ENCODE measurements around the gene GUCY2D. TPM values are rescaled to one million over a fixed set of nuclear protein-coding genes. Genes with fewer than 3 reads are reported as not detected.

The GUCY2D gene
- total and polyA plus RNA-seq, 7 donors, result 0.04 TPM; not detected in 6

DNA sequence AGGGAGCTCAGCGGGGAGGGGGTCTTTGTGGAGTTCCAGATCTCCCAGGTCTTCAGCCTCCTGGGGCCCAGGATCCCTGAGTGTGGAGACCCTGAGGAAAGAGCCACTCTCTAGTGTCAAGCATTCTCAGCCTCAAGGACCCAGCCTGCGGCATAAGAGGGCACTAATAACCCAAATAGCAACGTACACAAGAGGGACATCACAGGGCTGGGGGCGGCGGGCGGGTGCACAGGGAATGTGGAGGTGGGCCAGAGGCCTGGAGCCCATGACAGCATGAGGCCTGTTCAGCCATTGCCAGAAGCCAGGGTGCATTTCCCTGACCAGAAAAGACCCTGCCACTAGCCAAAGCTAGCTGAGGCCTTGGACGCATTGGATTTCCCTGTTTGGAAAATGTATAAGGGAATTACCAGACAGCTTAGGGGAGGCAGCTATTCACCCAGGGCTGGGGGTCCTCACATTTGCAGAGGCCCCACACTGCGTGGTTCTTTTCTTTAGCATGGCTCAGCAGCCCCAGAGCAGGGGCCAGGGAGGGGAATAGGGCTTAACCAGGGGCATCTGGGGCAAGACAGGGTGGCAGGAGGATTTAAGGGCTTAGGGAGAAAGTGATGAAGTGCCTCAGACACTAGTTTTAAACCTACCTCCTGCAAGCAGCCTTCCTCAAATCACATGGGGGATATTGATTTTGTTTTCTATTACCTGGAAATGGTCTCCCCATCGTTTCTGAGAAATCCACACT lies 22.9 kb downstream of the GUCY2D start:
- DNase-seq, result peak; percentile 32
- intact Hi-C loops (cut with DNase I), result no loop called here
- Histone ChIP-seq H3K4me1 (no peaks in the 10 kb centered on the region), H3K9me3 (no peaks in the 10 kb centered on the region), H3K36me3 (no peaks in the 10 kb centered on the region), H3K4me3 (no peak overlapping the region), H3K27me3 (peaks cover 0 to 21% (median 0%) of the 10 kb centered on the region in 3 donors), H3K27ac (no peak overlapping the region)
- WGBS, 2 donors, result 85 to 87% methylated on average over 9 of the region's 9 CpGs
- TF ChIP-seq POLR2A (IDR thresholded peaks at IDR 0.05) (no peak), EP300 (IDR thresholded peaks at IDR 0.05) (no peak), POLR2AphosphoS5 (IDR thresholded peaks at IDR 0.05) (no peak)
- TF ChIP-seq, protein P1, sequence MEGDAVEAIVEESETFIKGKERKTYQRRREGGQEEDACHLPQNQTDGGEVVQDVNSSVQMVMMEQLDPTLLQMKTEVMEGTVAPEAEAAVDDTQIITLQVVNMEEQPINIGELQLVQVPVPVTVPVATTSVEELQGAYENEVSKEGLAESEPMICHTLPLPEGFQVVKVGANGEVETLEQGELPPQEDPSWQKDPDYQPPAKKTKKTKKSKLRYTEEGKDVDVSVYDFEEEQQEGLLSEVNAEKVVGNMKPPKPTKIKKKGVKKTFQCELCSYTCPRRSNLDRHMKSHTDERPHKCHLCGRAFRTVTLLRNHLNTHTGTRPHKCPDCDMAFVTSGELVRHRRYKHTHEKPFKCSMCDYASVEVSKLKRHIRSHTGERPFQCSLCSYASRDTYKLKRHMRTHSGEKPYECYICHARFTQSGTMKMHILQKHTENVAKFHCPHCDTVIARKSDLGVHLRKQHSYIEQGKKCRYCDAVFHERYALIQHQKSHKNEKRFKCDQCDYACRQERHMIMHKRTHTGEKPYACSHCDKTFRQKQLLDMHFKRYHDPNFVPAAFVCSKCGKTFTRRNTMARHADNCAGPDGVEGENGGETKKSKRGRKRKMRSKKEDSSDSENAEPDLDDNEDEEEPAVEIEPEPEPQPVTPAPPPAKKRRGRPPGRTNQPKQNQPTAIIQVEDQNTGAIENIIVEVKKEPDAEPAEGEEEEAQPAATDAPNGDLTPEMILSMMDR (IDR thresholded peaks at IDR 0.05), result no peak

DNA sequence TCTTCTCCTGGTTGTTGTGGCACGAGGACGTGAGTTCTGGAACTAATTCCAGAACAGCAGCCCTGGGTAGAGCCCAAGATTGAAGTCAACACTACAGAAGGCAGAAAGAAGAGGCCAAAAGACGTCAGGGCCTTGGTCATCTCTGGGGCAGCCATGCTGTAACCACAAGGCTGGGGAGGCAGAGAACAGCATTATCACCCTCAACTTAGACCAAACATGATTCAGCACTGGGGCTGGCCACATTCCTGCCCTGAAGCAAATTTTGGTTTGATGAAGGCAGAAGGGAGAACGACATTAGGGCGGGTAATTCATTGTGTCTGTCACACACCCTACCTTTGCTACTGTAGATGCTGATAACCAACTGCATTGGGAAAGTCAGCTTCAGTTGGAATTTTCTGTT lies 26.7 kb downstream of the GUCY2D start:
- no peak overlapping the region for H3K27ac ChIP-seq
- H3K36me3 ChIP-seq, result no peaks in the 10 kb centered on the region
- no peak overlapping the region for H3K4me3 ChIP-seq
- H3K27me3 ChIP-seq, result peaks cover 0 to 24% (median 0%) of the 10 kb centered on the region in 3 donors
- no peaks in the 10 kb centered on the region for H3K9me3 ChIP-seq
- TF ChIP-seq, protein P1 (IDR thresholded peaks at IDR 0.05), result no peak
- no peak for TF ChIP-seq POLR2AphosphoS5 (IDR thresholded peaks at IDR 0.05)
- TF ChIP-seq EP300 (IDR thresholded peaks at IDR 0.05), result no peak
- no peak for TF ChIP-seq POLR2A (IDR thresholded peaks at IDR 0.05)
- peak; percentile 10 for DNase-seq
- intact Hi-C loops (cut with DNase I), result no loop called here
- H3K4me1 ChIP-seq, result no peaks in the 10 kb centered on the region
- 80 to 81% methylated on average over 5 of the region's 5 CpGs for WGBS, 2 donors

DNA sequence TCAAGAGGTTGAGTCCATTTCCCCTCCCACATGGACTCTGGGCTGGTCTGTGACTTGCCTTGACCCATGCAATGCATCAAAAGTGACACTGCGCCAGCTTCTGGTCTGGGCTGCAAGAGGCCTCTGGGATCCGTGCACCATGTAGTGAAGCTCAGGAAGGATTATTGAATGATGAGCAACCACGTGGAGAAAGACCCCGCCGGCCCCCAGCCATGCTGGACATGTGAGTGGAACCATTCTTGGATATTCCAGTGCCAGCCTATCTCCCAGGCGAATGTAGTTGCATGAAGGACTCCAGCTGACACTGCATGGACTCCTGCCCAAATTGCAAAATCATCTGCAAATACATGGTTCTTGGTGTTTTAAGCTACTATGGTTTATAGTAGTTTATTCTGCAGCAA lies 28.8 kb downstream of the GUCY2D start:
- WGBS, 2 donors, result 84 to 86% methylated on average over 6 of the region's 6 CpGs
- no peaks in the 10 kb centered on the region for H3K36me3 ChIP-seq

DNA sequence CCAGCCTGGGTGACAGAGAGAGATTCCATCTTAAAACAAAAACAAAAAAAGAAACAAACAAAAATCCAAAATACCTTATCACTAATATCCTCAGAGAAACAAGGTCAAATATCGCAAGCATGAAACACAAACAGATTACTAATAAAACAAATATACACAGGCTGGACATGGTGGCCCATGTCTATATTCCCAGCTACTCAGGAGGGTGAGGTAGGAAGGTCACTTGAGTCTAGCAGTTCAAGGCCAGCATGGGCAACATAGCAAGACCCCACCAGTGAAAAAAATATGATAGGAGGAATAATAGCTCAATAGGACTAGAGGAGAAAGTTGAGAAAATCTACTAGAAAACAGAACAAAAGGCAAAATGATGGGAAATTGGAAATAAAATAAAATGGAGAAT lies 29.5 kb downstream of the GUCY2D start:
- peaks cover 0 to 26% (median 0%) of the 10 kb centered on the region in 3 donors for H3K27me3 ChIP-seq
- H3K4me3 ChIP-seq, result no peak overlapping the region
- H3K4me1 ChIP-seq, result no peaks in the 10 kb centered on the region
- no peak for DNase-seq
- H3K9me3 ChIP-seq, result no peaks in the 10 kb centered on the region
- H3K27ac ChIP-seq, result no peak overlapping the region
- no peak for TF ChIP-seq EP300 (IDR thresholded peaks at IDR 0.05)
- TF ChIP-seq, protein P1 (IDR thresholded peaks at IDR 0.05), result no peak
- no peak for TF ChIP-seq POLR2A (IDR thresholded peaks at IDR 0.05)
- H3K36me3 ChIP-seq, result no peaks in the 10 kb centered on the region
- WGBS, 2 donors, result 91 to 99% methylated on average over 1 of the region's 1 CpG
- intact Hi-C loops (cut with DNase I), result no loop called here

More for the DNA sequence above, 28.8 kb downstream of the GUCY2D start:
- no peak overlapping the region for H3K27ac ChIP-seq
- TF ChIP-seq POLR2A (IDR thresholded peaks at IDR 0.05) (no peak), EP300 (IDR thresholded peaks at IDR 0.05) (no peak), POLR2AphosphoS5 (IDR thresholded peaks at IDR 0.05) (no peak)
- TF ChIP-seq, protein P1 (IDR thresholded peaks at IDR 0.05), result no peak
- H3K9me3 ChIP-seq, result no peaks in the 10 kb centered on the region
- peaks cover 0 to 24% (median 0%) of the 10 kb centered on the region in 3 donors for H3K27me3 ChIP-seq
- intact Hi-C loops (cut with DNase I), result no loop called here
- no peak overlapping the region for H3K4me3 ChIP-seq
- no peaks in the 10 kb centered on the region for H3K4me1 ChIP-seq
- peak; percentile 12 for DNase-seq

Measured in sigmoid colon (tissue), 7 donors.